Fibroblast of mammary gland (primary cell): ENCODE measurements around the gene RPRML.

Experiments used
- DNase-seq: peaks from one replicate; pipeline ENCODE4 v3.0.0-alpha.2; 2010; ENCODE audit warnings: low read depth
- H3K4me3 ChIP-seq: 2 replicates; pipeline ENCODE4 v1.5.1; 2011; ENCODE audit warnings: low read depth, mild to moderate bottlenecking, low read length, moderate library complexity; ENCODE audit not compliant: control insufficient read depth
- CTCF ChIP-seq: conservative IDR thresholded peaks from 2 replicates; pipeline ENCODE4 v1.5.1; 2011; ENCODE audit warnings: low read depth, low read length, inconsistent platforms; ENCODE audit not compliant: control insufficient read depth, insufficient read depth

Gene RPRML

GRCh38 chr17:46976626-46977270 is 2.3 kb downstream of the RPRML start:
- DNase-seq = no peak
- no peak overlapping the region for H3K4me3 ChIP-seq
- TF ChIP-seq CTCF = no peak

GRCh38 chr17:46975287-46975686 is 3.8 kb downstream of the RPRML start:
- no peak overlapping the region for H3K4me3 ChIP-seq
- TF ChIP-seq CTCF = no peak
- no peak for DNase-seq

GRCh38 chr17:46974086-46974485 is 5.0 kb downstream of the RPRML start:
- H3K4me3 ChIP-seq = no peak overlapping the region
- no peak for DNase-seq
- no peak for TF ChIP-seq CTCF

- no peak for TF ChIP-seq CTCF
- H3K4me3 ChIP-seq = no peak overlapping the region
- no peak for DNase-seq
Measured at GRCh38 chr17:46972346-46972745, 6.7 kb downstream of the RPRML start.

GRCh38 chr17:46971647-46972300 is 7.3 kb downstream of the RPRML start:
- no peak for TF ChIP-seq CTCF
- H3K4me3 ChIP-seq = no peak overlapping the region
- DNase-seq = no peak

GRCh38 chr17:46968896-46969295 is 10.2 kb downstream of the RPRML start:
- no peak overlapping the region for H3K4me3 ChIP-seq
- DNase-seq = no peak

More at GRCh38 chr17:46968896-46969295, 10.2 kb downstream of the RPRML start:
- TF ChIP-seq CTCF = no peak
